Spinal cord (tissue), 10 donors: ENCODE data around the gene MYOM1. TPM values are rescaled to one million over a fixed set of nuclear protein-coding genes. Genes with fewer than 3 reads are reported as not detected.
"Not testable (repeated sequence)": the region's sequence is repeated elsewhere in the genome, so short reads cannot be mapped to it uniquely, and the experiment has no call there.

Source experiments
- DNase-seq, 6 donors: peaks; one replicate each; pipeline versions ENCODE4 v3.0.0 to v3.0.0-alpha.2; 2013 to 2015; ENCODE audit warnings: low spot score in 6 of 6, low read depth in 4 of 6
- H3K27ac ChIP-seq: one replicate; pipeline ENCODE4 v1.5.1; 2013; ENCODE audit warnings: low read depth, low read length, control low read depth
- H3K27me3 ChIP-seq: one replicate; pipeline ENCODE4 v1.6.1; 2013; ENCODE audit warnings: low read length; ENCODE audit not compliant: control insufficient read depth, insufficient read depth
- H3K36me3 ChIP-seq: one replicate; pipeline ENCODE4 v1.6.1; 2013; ENCODE audit warnings: low read length; ENCODE audit not compliant: control insufficient read depth, insufficient read depth
- H3K4me1 ChIP-seq: one replicate; pipeline ENCODE4 v1.6.1; 2013; ENCODE audit warnings: low read length; ENCODE audit not compliant: control insufficient read depth, insufficient read depth
- H3K4me3 ChIP-seq: one replicate; pipeline ENCODE4 v1.5.1; 2013; ENCODE audit warnings: low read depth, low read length, control low read depth
- H3K9me3 ChIP-seq: one replicate; pipeline ENCODE4 v1.6.1; 2013; ENCODE audit warnings: low read length; ENCODE audit not compliant: control insufficient read depth, insufficient read depth
- WGBS: methylation state at CpG from one replicate; pipeline ENCODE4 v1.1.5; 2013; ENCODE audit warnings: missing lambda C conversion rate; ENCODE audit not compliant: insufficient coverage; 5-methylcytosine and 5-hydroxymethylcytosine counted together
- polyA plus RNA-seq, 2 donors: library from polyadenylated mRNA; unstranded; fragments of 120-200 nt; gene quantifications; one replicate each; pipeline ENCODE4 v1.2.1, GENCODE V29; 2013; ENCODE audit not compliant: insufficient read length in 2 of 2
- total RNA-seq, 2 donors: library from RNA; depleted of rRNA in 1 of 2; stranded (reverse); fragments of 120-200 nt in 1 of 2; fragments of >200 nt in 1 of 2; gene quantifications; one replicate each; pipeline versions ENCODE4 v1.2.3 to v1.2.4, GENCODE V29; 2013 to 2014
- donor health status: healthy.

Gene MYOM1
- total and polyA plus RNA-seq, 4 donors, result 9.2 to 15.4 (median 9.7) TPM

GRCh38 chr18:3084206-3084605 is 135.6 kb downstream of the MYOM1 start:
- no peaks in the 10 kb centered on the region for H3K27me3 ChIP-seq
- H3K4me1 ChIP-seq, result no peaks in the 10 kb centered on the region
- H3K9me3 ChIP-seq, result no peaks in the 10 kb centered on the region
- H3K27ac ChIP-seq, result no peak overlapping the region
- H3K4me3 ChIP-seq, result no peak overlapping the region
- WGBS, result no CpG with 5 or more reads among the region's 3 CpGs
- H3K36me3 ChIP-seq, result peaks cover 3% of the 10 kb centered on the region
- DNase-seq, result no peak

GRCh38 chr18:3083766-3084165 is 136.0 kb downstream of the MYOM1 start:
- peaks cover 3% of the 10 kb centered on the region for H3K36me3 ChIP-seq
- H3K4me1 ChIP-seq, result no peaks in the 10 kb centered on the region
- H3K9me3 ChIP-seq, result no peaks in the 10 kb centered on the region
- H3K4me3 ChIP-seq, result no peak overlapping the region
- H3K27ac ChIP-seq, result no peak overlapping the region
- H3K27me3 ChIP-seq, result no peaks in the 10 kb centered on the region
- WGBS, result no CpG with 5 or more reads among the region's 3 CpGs
- DNase-seq, result no peak

- H3K9me3 ChIP-seq, result no peaks in the 10 kb centered on the region
- H3K4me3 ChIP-seq, result no peak overlapping the region
- DNase-seq, result no peak
- WGBS, result 94% methylated on average over 3 of the region's 3 CpGs
- peaks cover 3% of the 10 kb centered on the region for H3K36me3 ChIP-seq
- no peaks in the 10 kb centered on the region for H3K4me1 ChIP-seq
- H3K27ac ChIP-seq, result no peak overlapping the region
- no peaks in the 10 kb centered on the region for H3K27me3 ChIP-seq
Observed at GRCh38 chr18:3081584-3081991, 138.2 kb downstream of the MYOM1 start.

GRCh38 chr18:3079653-3080052 is 140.1 kb downstream of the MYOM1 start:
- WGBS, result 100% methylated on average over 1 of the region's 4 CpGs
- Histone ChIP-seq H3K27me3 (no peaks in the 10 kb centered on the region), H3K9me3 (no peaks in the 10 kb centered on the region), H3K4me3 (no peak overlapping the region), H3K4me1 (no peaks in the 10 kb centered on the region), H3K27ac (no peak overlapping the region), H3K36me3 (peaks cover 3% of the 10 kb centered on the region)
- DNase-seq, result peak in 1 of 6 donors; percentile 38

- 41% methylated on average over 3 of the region's 9 CpGs for WGBS
- no peak for DNase-seq
- Histone ChIP-seq H3K27me3 (no peaks in the 10 kb centered on the region), H3K27ac (peak overlapping the region; percentile 86), H3K9me3 (no peaks in the 10 kb centered on the region), H3K4me1 (no peaks in the 10 kb centered on the region), H3K4me3 (no peak overlapping the region), H3K36me3 (no peaks in the 10 kb centered on the region)
Observed at GRCh38 chr18:3075491-3075890, 144.3 kb downstream of the MYOM1 start.

- Histone ChIP-seq H3K4me3 (no peak overlapping the region), H3K27ac (peak overlapping the region; percentile 71), H3K36me3 (no peaks in the 10 kb centered on the region), H3K4me1 (no peaks in the 10 kb centered on the region), H3K27me3 (no peaks in the 10 kb centered on the region), H3K9me3 (no peaks in the 10 kb centered on the region)
- no peak for DNase-seq
Observed at GRCh38 chr18:3074087-3074486, 145.7 kb downstream of the MYOM1 start.

GRCh38 chr18:3073353-3073752 is 146.4 kb downstream of the MYOM1 start:
- H3K9me3 ChIP-seq, DNase-seq, H3K4me3 ChIP-seq, H3K36me3 ChIP-seq, H3K27ac ChIP-seq, H3K27me3 ChIP-seq, H3K4me1 ChIP-seq: not testable (repeated sequence)
- 100% methylated on average over 3 of the region's 3 CpGs for WGBS

GRCh38 chr18:3071676-3072075 is 148.1 kb downstream of the MYOM1 start:
- H3K36me3 ChIP-seq, result peaks cover 4% of the 10 kb centered on the region
- H3K4me1 ChIP-seq, result no peaks in the 10 kb centered on the region
- H3K27me3 ChIP-seq, result no peaks in the 10 kb centered on the region
- no peak overlapping the region for H3K27ac ChIP-seq
- DNase-seq, result no peak
- no peaks in the 10 kb centered on the region for H3K9me3 ChIP-seq
- 87% methylated on average over 4 of the region's 5 CpGs for WGBS
- H3K4me3 ChIP-seq, result no peak overlapping the region

- no peak overlapping the region for H3K27ac ChIP-seq
- WGBS, result 90% methylated on average over 3 of the region's 5 CpGs
- no peak overlapping the region for H3K4me3 ChIP-seq
- no peak for DNase-seq
- H3K4me1 ChIP-seq, result no peaks in the 10 kb centered on the region
- H3K36me3 ChIP-seq, result peaks cover 4% of the 10 kb centered on the region
- no peaks in the 10 kb centered on the region for H3K9me3 ChIP-seq
- no peaks in the 10 kb centered on the region for H3K27me3 ChIP-seq
Observed at GRCh38 chr18:3069671-3070433, 149.9 kb downstream of the MYOM1 start.

GRCh38 chr18:3067722-3068121 is 152.0 kb downstream of the MYOM1 start:
- Histone ChIP-seq H3K4me3 (no peak overlapping the region), H3K36me3 (peaks cover 4% of the 10 kb centered on the region), H3K27ac (no peak overlapping the region), H3K27me3 (no peaks in the 10 kb centered on the region), H3K4me1 (peaks cover 4% of the 10 kb centered on the region), H3K9me3 (no peaks in the 10 kb centered on the region)
- WGBS, result 71% methylated on average over 2 of the region's 5 CpGs
- no peak for DNase-seq
